IPS-18c (cell line): ENCODE data around the gene MYF6.

ENCODE experiments used
- H3K4me3 ChIP-seq: 2 replicates; pipeline ENCODE4 v1.7.0; 2013; ENCODE audit warnings: low read depth, mild to moderate bottlenecking, low read length, moderate library complexity; ENCODE audit not compliant: insufficient read depth
- H3K9me3 ChIP-seq: one replicate; pipeline ENCODE4 v1.6.1; 2013; ENCODE audit warnings: mild to moderate bottlenecking, low read length, moderate library complexity; ENCODE audit not compliant: control insufficient read depth, insufficient read depth

MYF6 gene

GRCh38 chr12:80717856-80718255 is 10.4 kb downstream of the MYF6 start:
- H3K4me3 ChIP-seq, result no peak overlapping the region
- H3K9me3 ChIP-seq, result peaks cover 2% of the 10 kb centered on the region

- Histone ChIP-seq H3K9me3 (no peaks in the 10 kb centered on the region), H3K4me3 (no peak overlapping the region)
These were observed 13.1 kb downstream of the MYF6 start for GRCh38 chr12:80720516-80720915.

GRCh38 chr12:80721326-80721725 is 13.9 kb downstream of the MYF6 start:
- Histone ChIP-seq H3K4me3 (no peak overlapping the region), H3K9me3 (no peaks in the 10 kb centered on the region)

GRCh38 chr12:80745851-80746505 is 38.5 kb downstream of the MYF6 start:
- Histone ChIP-seq H3K4me3 (no peak overlapping the region), H3K9me3 (no peaks in the 10 kb centered on the region)

- Histone ChIP-seq H3K9me3 (no peaks in the 10 kb centered on the region), H3K4me3 (no peak overlapping the region)
These were observed 40.4 kb downstream of the MYF6 start for GRCh38 chr12:80747800-80748199.

DNA sequence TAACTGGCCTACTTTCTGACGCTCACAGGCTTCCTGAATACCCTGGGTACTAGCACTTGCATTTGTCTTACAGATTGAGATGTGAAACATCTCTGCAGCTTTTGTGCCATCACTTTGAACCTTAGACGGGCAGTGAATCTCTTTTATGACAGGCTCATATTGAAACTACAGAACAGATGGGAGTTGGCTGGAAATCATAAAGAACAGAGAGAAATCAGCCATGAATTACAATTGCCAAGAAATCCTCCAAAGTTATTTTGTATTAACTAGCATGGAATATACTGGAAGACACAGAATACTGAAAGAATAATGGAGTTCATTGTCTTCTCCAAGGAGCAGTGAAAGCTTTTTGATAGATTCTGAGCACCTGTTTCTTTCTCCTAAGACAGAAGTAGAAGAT is 42.0 kb downstream of the MYF6 start:
- no peaks in the 10 kb centered on the region for H3K9me3 ChIP-seq
- no peak overlapping the region for H3K4me3 ChIP-seq

DNA sequence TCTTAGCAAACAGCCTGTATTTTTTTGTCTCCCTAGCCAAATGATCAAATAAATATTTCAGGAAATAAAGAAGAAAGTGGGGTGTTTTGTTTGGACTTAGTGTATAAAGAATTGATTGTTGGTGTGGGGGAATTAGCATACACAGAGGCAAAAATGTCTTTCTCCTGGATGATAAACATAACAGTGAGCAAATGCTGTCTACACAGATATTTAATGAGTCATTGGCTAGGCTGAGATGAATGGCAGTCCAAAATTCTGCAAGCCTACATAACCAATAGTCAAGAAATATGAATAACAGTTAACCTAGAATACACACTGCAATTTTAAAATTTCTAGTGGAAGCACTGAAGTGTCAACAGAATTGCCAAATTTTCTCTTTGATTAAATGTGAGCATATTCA is 45.0 kb downstream of the MYF6 start:
- no peaks in the 10 kb centered on the region for H3K9me3 ChIP-seq
- no peak overlapping the region for H3K4me3 ChIP-seq

DNA sequence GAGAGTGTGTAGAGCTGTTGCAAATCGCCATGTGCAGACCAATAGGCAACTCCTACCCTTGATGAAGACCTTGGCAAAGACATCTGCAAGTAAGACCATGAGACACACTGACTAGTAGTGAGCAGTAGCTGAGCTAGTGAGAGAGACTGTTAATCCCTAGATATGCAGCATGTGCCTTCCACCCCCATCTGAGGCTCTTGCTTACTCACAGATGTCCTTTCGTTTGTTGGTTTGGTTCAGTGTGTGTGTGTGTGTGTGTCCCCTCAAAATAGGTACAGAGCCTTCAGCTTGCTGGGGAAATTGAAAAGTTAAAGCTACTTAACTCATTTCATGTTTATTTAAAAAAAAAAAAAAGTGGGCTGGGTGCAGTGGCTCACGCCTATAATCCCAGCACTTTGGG is 46.8 kb downstream of the MYF6 start:
- H3K4me3 ChIP-seq, result no peak overlapping the region
- no peaks in the 10 kb centered on the region for H3K9me3 ChIP-seq

DNA sequence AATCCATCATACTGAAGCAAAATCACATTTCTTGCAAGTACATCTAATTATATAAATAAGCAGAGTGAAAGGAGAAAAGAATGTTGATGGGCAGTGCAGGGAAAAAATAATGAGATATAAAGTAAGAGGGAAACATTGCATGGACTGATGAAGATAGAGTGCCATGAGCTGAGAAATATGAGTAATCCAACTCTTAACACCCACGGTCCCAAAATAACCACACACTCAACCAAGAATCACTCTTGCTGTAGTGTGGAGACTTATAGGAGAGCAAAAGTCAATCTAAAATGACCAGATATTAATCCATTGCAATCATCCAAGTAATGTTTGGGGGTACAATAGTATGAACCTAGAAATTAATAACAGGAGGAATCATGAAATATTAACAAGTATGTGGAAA is 49.4 kb downstream of the MYF6 start:
- no peaks in the 10 kb centered on the region for H3K9me3 ChIP-seq
- H3K4me3 ChIP-seq, result no peak overlapping the region
